Ovary (tissue), 3 donors: ENCODE data around the gene MRPS9.

Source experiments
- CTCF ChIP-seq, 3 donors: fragments of 450-650 bp in 2 of 3; fragments of 200-600 bp in 1 of 3; IDR thresholded peaks; one replicate each; pipeline versions ENCODE4 v1.5.1 to v1.8.0; 2016 to 2022; ENCODE audit warnings: antibody characterized with exemption in 3 of 3, mild to moderate bottlenecking in 1 of 3
- EP300 ChIP-seq: sonication (generic); formaldehyde crosslinking; IDR thresholded peaks from one replicate; pipeline ENCODE4 v1.6.1; 2017; ENCODE audit warnings: antibody characterized with exemption
- donor health status: DM: no; HTN: no; CAD: no.

- TF ChIP-seq CTCF (IDR thresholded peaks at IDR 0.05) (no peak), EP300 (no peak)
These were observed 653 bp downstream of the MRPS9 start for GRCh38 chr2:105038383-105039061.
